Measurements from ENCODE around the gene ADRB2.
A peak's percentile ranks its signal among the peaks of the same experiment; 100 is the strongest.
"Not testable (repeated sequence)": the region's sequence is repeated elsewhere in the genome, so short reads cannot be mapped to it uniquely, and the experiment has no call there.

The ADRB2 gene

DNA sequence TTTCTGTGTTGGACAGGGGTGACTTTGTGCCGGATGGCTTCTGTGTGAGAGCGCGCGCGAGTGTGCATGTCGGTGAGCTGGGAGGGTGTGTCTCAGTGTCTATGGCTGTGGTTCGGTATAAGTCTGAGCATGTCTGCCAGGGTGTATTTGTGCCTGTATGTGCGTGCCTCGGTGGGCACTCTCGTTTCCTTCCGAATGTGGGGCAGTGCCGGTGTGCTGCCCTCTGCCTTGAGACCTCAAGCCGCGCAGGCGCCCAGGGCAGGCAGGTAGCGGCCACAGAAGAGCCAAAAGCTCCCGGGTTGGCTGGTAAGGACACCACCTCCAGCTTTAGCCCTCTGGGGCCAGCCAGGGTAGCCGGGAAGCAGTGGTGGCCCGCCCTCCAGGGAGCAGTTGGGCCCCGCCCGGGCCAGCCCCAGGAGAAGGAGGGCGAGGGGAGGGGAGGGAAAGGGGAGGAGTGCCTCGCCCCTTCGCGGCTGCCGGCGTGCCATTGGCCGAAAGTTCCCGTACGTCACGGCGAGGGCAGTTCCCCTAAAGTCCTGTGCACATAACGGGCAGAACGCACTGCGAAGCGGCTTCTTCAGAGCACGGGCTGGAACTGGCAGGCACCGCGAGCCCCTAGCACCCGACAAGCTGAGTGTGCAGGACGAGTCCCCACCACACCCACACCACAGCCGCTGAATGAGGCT lies at the start of gene ADRB2:
Gene ADRB2 (plus strand): TSS at position 559 of the 686 bp plus-strand sequence. CDS start 221 bp downstream, outside the sequence.
- DNase-seq = peak; percentile 2

DNA sequence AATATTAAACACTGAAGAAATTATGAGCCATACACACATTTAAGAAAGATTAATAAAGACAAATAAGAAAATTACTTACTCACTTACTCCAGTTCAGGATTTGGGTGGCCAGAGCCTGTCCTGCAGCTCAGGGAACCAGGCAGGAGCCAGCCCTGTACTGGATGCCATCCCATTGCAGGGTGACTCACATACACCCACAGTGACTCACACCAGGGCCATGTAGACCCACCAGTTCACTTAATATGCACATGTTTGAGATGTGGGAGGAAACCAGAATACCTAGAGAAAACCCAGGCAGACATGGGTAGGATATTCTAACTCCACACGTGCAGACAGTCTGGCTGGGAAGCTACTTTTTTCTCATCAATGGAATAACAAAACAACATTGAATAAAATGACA lies 49.6 kb upstream of the ADRB2 start:
- no peak for DNase-seq

- DNase-seq = no peak
Measured at GRCh38 chr5:148778882-148779281, 47.5 kb upstream of the ADRB2 start.

GRCh38 chr5:148780711-148781110 lies 45.7 kb upstream of the ADRB2 start:
- no peak for DNase-seq

GRCh38 chr5:148781766-148782165 lies 44.6 kb upstream of the ADRB2 start:
- no peak for DNase-seq

DNA sequence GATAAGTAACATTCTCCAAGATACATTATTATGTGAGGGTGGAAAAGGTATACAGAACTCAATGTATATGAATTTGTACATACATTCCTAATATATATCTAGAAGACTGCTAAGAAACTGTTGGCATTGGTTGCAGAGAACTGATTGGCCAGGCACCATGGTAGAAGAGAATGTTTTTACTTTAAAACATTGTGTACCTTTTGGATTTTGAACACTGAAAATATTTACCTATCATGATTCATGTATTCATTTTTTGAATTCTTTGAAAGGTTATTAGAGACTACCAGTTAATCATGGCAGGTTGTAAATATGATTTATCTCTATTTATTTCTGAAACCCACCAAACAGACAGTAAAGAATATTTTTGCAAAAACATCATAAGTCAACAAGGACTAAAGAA lies 41.2 kb upstream of the ADRB2 start:
- no peak for DNase-seq

DNA sequence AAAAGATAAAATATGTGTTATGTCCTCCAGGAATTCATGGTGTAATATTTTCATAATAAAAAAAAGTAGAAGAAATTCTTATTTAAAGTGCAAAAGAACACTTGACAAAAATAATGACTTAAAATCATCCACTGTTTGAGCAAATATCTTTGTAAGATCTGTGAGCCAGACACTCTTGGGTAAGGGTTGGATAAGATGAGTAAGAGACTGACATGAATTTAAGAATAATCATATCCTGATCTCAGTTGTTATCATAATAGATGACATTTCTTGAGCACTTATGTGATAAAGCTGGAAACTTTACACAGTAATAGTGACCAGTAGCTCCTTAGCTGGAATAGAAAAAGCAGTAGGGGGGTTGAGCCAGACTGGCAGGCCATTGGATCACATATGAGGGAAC lies 40.0 kb upstream of the ADRB2 start:
- no peak for DNase-seq

GRCh38 chr5:148788636-148789035 lies 37.8 kb upstream of the ADRB2 start:
- DNase-seq = no peak

DNA sequence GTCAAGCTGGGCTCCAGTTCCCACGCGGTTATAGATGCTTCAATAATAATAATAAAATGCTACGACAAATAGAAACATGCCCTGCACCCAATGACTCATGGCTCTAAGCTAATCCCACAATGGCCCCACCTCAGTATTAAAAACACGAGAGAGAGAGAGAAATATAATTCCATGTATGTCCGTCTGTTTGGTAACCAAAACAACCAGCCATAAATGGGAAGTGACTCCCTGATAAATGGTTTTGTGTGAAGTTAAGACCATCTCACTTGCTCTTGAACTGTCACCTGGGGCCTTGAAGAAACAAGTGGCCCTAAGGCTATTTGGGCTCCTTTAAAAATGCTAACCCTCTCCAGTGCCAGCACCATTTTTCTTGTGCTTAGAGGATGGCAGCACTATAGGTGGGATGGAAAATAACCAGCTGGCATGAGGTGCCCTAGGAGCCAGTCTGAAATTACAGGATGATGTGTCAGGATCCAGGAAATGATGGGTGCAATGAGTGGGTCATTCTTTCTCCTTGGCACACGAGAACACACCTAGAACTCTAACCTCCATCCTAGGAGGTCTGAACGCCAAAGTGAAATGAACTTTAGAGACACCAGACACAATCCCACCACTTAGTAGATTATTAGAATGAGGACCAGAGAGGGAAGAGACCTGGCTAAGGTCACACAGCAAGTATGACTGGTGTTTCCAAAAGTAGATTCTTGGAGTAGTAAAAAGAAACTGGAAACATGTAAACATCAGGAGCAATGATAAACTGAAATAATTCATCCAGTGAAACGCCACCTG lies 35.7 kb upstream of the ADRB2 start:
- DNase-seq = no peak

GRCh38 chr5:148791334-148791667 lies 35.1 kb upstream of the ADRB2 start:
- DNase-seq = no peak

DNA sequence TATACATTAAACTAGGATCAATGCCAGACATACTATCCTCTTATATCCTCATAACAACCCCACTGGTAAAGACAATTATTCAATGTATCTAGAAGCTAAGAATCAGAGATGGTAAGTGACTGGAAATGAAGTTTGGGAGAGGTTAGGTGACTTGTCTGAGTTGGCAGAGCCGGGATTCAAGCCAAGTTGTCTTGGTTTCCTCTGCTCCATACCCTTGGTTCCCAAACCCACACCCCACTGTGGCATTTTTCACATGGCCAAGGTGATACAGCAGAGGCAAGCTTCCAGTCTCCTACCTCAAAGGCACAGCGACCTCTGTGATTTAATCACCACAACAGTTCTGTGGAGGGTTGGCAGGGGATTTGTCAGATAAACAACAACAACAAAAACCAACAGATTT lies 34.7 kb upstream of the ADRB2 start:
- DNase-seq = no peak

GRCh38 chr5:148792744-148793143 lies 33.7 kb upstream of the ADRB2 start:
- DNase-seq = no peak

DNA sequence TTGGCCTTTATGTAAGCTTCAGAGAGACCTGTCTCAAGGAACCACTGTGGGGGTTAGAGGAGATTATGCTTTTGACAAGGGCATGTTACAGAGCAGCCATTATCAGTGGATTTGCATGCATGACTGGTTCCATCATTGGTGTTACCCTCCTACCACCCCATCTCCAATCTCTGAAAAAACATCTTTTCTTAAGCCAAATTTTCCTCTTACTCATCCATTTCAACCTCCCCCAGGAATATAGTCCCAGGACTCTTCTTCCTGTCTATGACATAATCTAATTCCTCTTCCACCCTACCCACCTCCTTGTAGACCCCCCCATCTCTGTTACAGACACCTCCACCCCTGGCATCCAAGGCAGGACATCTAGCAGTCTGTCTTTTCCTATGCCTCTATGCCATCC lies 33.1 kb upstream of the ADRB2 start:
- no peak for DNase-seq

DNA sequence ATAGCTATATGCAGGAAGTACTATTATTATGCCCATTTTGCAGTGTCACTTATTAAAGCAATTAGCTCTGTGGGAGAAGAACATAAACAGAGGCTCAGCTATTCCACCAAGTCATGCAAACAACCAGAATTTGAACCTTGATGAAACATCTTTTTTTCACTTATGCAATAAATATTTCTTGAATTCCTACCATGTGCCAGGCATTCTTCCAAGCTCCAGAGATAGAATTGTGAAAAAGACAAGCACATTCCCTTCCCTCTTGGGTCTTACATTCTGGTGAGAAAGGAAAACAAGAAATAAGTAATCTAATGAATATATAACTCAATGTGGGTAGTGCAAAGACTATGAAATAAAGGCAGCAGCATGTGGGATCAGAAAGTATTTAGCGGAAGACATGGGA lies 32.1 kb upstream of the ADRB2 start:
- no peak for DNase-seq

DNA sequence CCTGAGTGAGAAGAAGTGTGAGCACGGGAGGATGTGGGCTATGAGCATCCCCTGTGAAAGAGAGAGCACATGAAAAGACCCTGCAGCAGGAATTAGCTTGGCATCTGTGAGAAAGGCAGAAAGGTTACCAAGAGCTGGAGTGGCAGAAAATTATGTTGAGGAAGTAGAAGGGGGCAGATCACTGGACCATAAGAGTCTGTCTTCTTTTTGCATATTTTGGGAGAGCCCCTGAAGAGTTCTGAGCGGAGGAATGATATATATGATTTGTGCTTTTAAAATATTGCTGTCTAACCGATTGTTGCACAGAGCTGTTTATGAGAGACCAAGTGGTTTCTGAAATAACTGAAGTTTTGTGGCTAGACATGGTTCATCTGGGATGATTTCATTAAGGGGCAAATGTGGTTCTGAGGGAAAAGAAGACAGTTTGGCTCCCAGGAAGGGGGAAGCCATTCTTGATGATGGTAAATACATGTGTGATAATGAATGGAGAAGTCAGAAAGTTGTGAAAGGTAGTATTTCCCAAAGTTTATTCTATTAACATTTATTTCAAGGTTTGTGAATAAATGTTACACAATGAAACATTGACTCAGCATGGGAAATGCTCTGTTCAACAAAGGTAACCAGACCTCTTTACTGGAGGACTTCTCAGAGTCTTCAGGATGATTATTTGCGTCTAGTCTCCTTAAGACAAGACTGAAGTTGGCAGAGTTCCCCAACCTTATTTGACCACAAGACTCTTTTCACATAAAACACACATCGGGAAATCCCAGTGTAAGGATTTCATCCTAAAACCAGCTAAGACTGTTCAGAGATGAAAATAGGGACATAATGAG lies 31.5 kb upstream of the ADRB2 start:
- DNase-seq = no peak

- DNase-seq = no peak
Measured at GRCh38 chr5:148796936-148797335, 29.5 kb upstream of the ADRB2 start.

- DNase-seq = no peak
Measured at GRCh38 chr5:148798786-148799185, 27.6 kb upstream of the ADRB2 start.

- DNase-seq = no peak
Measured at GRCh38 chr5:148799737-148800527, 26.5 kb upstream of the ADRB2 start.

DNA sequence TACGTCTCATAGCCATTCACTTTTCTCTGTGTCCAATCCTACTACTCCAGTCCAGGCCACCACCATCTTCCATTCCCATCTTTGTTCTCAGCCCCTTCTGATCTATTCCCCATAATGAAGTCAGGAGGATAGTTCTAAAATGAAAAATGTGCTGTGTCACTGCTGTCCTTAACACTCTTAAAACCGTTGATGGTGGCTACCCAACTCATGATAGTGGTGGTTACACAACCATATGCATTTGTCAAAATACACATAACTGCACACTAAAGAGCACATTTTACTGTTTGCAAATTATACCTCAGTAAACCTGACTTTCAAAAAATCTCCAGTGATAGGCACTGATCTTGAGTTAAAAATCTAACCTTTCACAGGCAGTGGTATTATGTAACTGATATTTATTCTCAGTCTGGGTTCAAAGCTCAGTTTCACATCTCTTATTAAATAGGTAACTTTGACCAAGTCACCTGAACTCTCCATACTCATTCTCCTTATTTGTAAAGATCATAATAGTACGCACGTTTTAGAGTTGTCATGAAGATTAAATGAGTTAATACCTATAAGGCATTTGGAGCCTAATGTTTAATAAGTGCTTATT lies 24.6 kb upstream of the ADRB2 start:
- no peak for DNase-seq

- DNase-seq = not testable (repeated sequence)
Measured at GRCh38 chr5:148803451-148803850, 23.0 kb upstream of the ADRB2 start.

DNA sequence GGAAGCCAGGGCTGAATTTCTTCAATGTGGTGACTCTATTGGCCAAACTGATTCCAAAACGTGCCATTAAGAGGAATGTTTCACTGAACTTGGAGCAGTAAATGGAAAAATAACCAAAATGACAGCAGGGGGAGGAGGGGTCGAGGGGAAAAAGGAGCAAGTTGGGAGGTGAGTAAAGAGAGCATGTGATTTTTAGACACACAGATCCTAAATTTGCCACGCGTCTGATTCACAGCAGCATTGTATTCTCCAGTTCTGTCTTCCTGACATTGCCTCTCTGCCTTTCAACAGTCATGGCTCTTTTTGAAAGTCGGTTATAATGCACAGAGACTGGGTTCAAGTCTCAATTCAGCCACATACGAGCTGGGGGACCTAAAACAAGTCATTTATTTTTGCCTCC lies 22.0 kb upstream of the ADRB2 start:
- DNase-seq = no peak
